Adrenal gland (tissue), 12 donors: ENCODE measurements around the gene NPS. TPM values are rescaled to one million over a fixed set of nuclear protein-coding genes. Genes with fewer than 3 reads are reported as not detected.
A peak's percentile ranks its signal among the peaks of the same experiment; 100 is the strongest.

Experiments
- DNase-seq, 7 donors: peaks; one replicate each; pipeline ENCODE4 v3.0.0-alpha.2; 2019 to 2020
- H3K27ac ChIP-seq, 5 donors: fragments of 200-600 bp; sonication (generic) in 4 of 5; 1 replicate in 3 of 5; 2 replicates in 2 of 5; pipeline versions ENCODE4 v1.5.1 to v1.8.0; 2016 to 2020; ENCODE audit warnings: mild to moderate bottlenecking in 1 of 5
- H3K27me3 ChIP-seq: fragments of 200-600 bp; 2 replicates; pipeline ENCODE4 v1.8.0; 2021
- H3K36me3 ChIP-seq, 2 donors: fragments of 200-600 bp; replicated peaks in 1 of 2; 1 replicate in 1 of 2; 2 replicates in 1 of 2; pipeline versions ENCODE4 v1.5.1 to v1.8.0; 2018 to 2022
- H3K4me1 ChIP-seq, 2 donors: fragments of 200-600 bp; replicated peaks in 1 of 2; 1 replicate in 1 of 2; 2 replicates in 1 of 2; pipeline versions ENCODE4 v1.5.1 to v1.8.0; 2018 to 2021
- H3K4me3 ChIP-seq, 4 donors: fragments of 200-600 bp; sonication (generic) in 3 of 4; one replicate each; pipeline ENCODE4 v1.5.1; 2016 to 2018
- H3K9me3 ChIP-seq, 3 donors: fragments of 200-600 bp; sonication (generic) in 1 of 3; replicated peaks in 1 of 3; 1 replicate in 2 of 3; 2 replicates in 1 of 3; pipeline versions ENCODE4 v1.5.1 to v1.8.0; 2016 to 2021
- POLR2A ChIP-seq, 2 donors: fragments of 450-650 bp; IDR thresholded peaks; one replicate each; pipeline ENCODE4 v1.6.1; 2017; ENCODE audit warnings: antibody characterized with exemption in 2 of 2, mild to moderate bottlenecking in 2 of 2, moderate library complexity in 1 of 2
- WGBS, 4 donors: extraction: QIAGEN DNeasy Blood & Tissue Kit in 2 of 4; methylation state at CpG; one replicate each; pipeline versions ENCODE4 v1.1.5 to v1.1.7; 2013 to 2017; 5-methylcytosine and 5-hydroxymethylcytosine counted together
- intact Hi-C, 2 donors: fragments of 100-400 bp; cut with DNase I; formaldehyde crosslinking; loops; one replicate each; pipeline versions ENCODE4 v1.14.1 to v1.15.0; 2022 to 2023
- polyA plus RNA-seq, 3 donors: library from polyadenylated mRNA; stranded (reverse); fragments of 200-250 nt in 2 of 3; fragments of 350-450 nt in 1 of 3; fragmentation: Illumina TruSeq in 1 of 3; extraction: RNeasy Lipid Tissue Mini Kit (QIAGEN cat#74804) in 1 of 3; gene quantifications; one replicate each; pipeline ENCODE4 v1.2.3, GENCODE V29; 2013 to 2014
- total RNA-seq, 9 donors: library from RNA; depleted of rRNA in 4 of 9; stranded (reverse); fragments of >200 nt in 4 of 9; fragments of 120-200 nt in 1 of 9; fragmentation: NEBNext Ultra II Directional in 1 of 9; extraction: Animal tissue kit (Norgen Biotek cat#: 25700) in 1 of 9; gene quantifications; one replicate each; pipeline versions ENCODE4 v1.1.0 to v1.2.4, GENCODE V29; 2013 to 2023
- TF ChIP-seq, protein P1 (sequence below), 6 experiments: fragments of 450-650 bp in 4 of 6; fragments of 200-600 bp in 2 of 6; sonication (generic) in 1 of 6; IDR thresholded peaks; 1 replicate in 5 of 6; 2 replicates in 1 of 6; pipeline versions ENCODE4 v1.5.1 to v1.8.0; 2016 to 2021; ENCODE audit warnings: antibody characterized with exemption in 6 of 6, mild to moderate bottlenecking in 2 of 6, moderate library complexity in 1 of 6
- donor health status: healthy with polysubstance abuse.
- donor health status: Bipolar disorder and iron deficiency.
- donor health status: DM: yes; HTN: yes; CAD: no.
- donor health status: DM: no; HTN: no; CAD: no.
- donor health status: DM: no; HTN: no; CAD: no.
- donor health status: DM: yes; HTN: yes; CAD: no.

Gene NPS
- total and polyA plus RNA-seq, 12 donors, result not detected

DNA sequence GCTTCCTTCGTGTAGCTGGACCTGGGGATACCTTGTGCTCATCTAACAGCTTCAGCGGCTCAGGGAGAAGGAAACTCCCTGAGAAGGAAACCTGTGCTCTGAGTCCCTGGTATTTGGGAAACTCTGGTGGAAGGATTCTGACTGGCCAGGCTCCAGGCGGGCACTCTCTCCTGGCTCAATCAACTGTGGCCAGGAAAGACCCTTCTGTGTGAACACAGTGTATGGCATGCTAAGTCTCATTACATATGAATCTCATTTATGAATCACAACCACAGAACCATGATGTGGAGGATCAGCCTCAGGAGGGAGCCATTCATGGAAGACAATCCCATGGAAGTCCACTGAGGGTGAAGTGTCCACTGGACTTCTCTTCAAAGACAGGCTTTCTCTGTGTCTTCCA, 20.9 kb downstream of the NPS start:
- Histone ChIP-seq H3K27ac (no peak overlapping the region), H3K27me3 (peaks cover 10% of the 10 kb centered on the region), H3K4me3 (no peak overlapping the region), H3K9me3 (peaks cover 0 to 8% (median 0%) of the 10 kb centered on the region in 3 donors), H3K4me1 (no peaks in the 10 kb centered on the region), H3K36me3 (no peaks in the 10 kb centered on the region)
- TF ChIP-seq POLR2A (IDR thresholded peaks at IDR 0.05), result no peak
- TF ChIP-seq, protein P1, sequence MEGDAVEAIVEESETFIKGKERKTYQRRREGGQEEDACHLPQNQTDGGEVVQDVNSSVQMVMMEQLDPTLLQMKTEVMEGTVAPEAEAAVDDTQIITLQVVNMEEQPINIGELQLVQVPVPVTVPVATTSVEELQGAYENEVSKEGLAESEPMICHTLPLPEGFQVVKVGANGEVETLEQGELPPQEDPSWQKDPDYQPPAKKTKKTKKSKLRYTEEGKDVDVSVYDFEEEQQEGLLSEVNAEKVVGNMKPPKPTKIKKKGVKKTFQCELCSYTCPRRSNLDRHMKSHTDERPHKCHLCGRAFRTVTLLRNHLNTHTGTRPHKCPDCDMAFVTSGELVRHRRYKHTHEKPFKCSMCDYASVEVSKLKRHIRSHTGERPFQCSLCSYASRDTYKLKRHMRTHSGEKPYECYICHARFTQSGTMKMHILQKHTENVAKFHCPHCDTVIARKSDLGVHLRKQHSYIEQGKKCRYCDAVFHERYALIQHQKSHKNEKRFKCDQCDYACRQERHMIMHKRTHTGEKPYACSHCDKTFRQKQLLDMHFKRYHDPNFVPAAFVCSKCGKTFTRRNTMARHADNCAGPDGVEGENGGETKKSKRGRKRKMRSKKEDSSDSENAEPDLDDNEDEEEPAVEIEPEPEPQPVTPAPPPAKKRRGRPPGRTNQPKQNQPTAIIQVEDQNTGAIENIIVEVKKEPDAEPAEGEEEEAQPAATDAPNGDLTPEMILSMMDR (IDR thresholded peaks at IDR 0.05), result no peak
- intact Hi-C loops, result no loop called here
- DNase-seq, result no peak
- WGBS, 4 donors, result 65 to 77% (median 68%) methylated on average over 3 of the region's 3 CpGs

- Histone ChIP-seq H3K4me3 (no peak overlapping the region), H3K36me3 (no peaks in the 10 kb centered on the region), H3K9me3 (peaks cover 0 to 8% (median 0%) of the 10 kb centered on the region in 3 donors), H3K27ac (no peak overlapping the region), H3K27me3 (peaks cover 10% of the 10 kb centered on the region), H3K4me1 (no peaks in the 10 kb centered on the region)
- TF ChIP-seq, protein P1 (IDR thresholded peaks at IDR 0.05), result no peak
- TF ChIP-seq POLR2A (IDR thresholded peaks at IDR 0.05), result no peak
- intact Hi-C loops, result no loop called here
- DNase-seq, result no peak
- WGBS, 4 donors, result 33 to 43% (median 41%) methylated on average over 1 of the region's 1 CpG
Measured at GRCh38 chr10:127571386-127571785, 22.3 kb downstream of the NPS start.

GRCh38 chr10:127576051-127576450, 26.9 kb downstream of the NPS start:
- TF ChIP-seq POLR2A (IDR thresholded peaks at IDR 0.05), result no peak
- TF ChIP-seq, protein P1 (IDR thresholded peaks at IDR 0.05), result no peak
- DNase-seq, result peak in 3 of 7 donors; percentile 9 to 19 (median 18)
- intact Hi-C loops, result no loop called here
- peaks cover 3% of the 10 kb centered on the region for H3K27me3 ChIP-seq
- no peak overlapping the region for H3K27ac ChIP-seq
- 30 to 73% (median 32%) methylated on average over 3 of the region's 3 CpGs for WGBS, 4 donors
- no peaks in the 10 kb centered on the region for H3K36me3 ChIP-seq
- no peaks in the 10 kb centered on the region for H3K4me1 ChIP-seq
- H3K4me3 ChIP-seq, result no peak overlapping the region
- peaks cover 0 to 8% (median 0%) of the 10 kb centered on the region in 3 donors for H3K9me3 ChIP-seq

GRCh38 chr10:127576740-127577161, 27.6 kb downstream of the NPS start:
- DNase-seq, result no peak
- H3K4me3 ChIP-seq, result no peak overlapping the region
- no peaks in the 10 kb centered on the region for H3K4me1 ChIP-seq
- H3K27ac ChIP-seq, result no peak overlapping the region
- peaks cover 0 to 8% (median 0%) of the 10 kb centered on the region in 3 donors for H3K9me3 ChIP-seq
- intact Hi-C loops, result no loop called here
- H3K27me3 ChIP-seq, result peaks cover 3% of the 10 kb centered on the region
- WGBS, 4 donors, result 7 to 23% (median 18%) methylated on average over 6 of the region's 6 CpGs
- TF ChIP-seq, protein P1 (IDR thresholded peaks at IDR 0.05), result no peak
- no peak for TF ChIP-seq POLR2A (IDR thresholded peaks at IDR 0.05)
- no peaks in the 10 kb centered on the region for H3K36me3 ChIP-seq
